Esophagus squamous epithelium (tissue), 5 donors: Measurements from ENCODE around the gene DBNL. TPM values are rescaled to one million over a fixed set of nuclear protein-coding genes. Genes with fewer than 3 reads are reported as not detected.

ENCODE experiments used
- DNase-seq: peaks from one replicate; lab custom pipeline; 2025; lab: John Stamatoyannopoulos, UW
- H3K27ac ChIP-seq, 4 donors: fragments of 200-600 bp; sonication (generic); one replicate each; pipeline ENCODE4 v1.5.1; 2016 to 2019; ENCODE audit warnings: mild to moderate bottlenecking in 1 of 4
- H3K27me3 ChIP-seq, 4 donors: fragments of 200-600 bp; sonication (generic); 1 replicate in 3 of 4; 2 replicates in 1 of 4; pipeline versions ENCODE4 v1.5.1 to v1.6.0; 2017 to 2021; ENCODE audit warnings: antibody characterized with exemption in 1 of 4
- H3K36me3 ChIP-seq, 3 donors: fragments of 200-600 bp; sonication (generic); one replicate each; pipeline ENCODE4 v1.5.1; 2016 to 2019
- H3K4me1 ChIP-seq, 3 donors: fragments of 200-600 bp; sonication (generic); one replicate each; pipeline ENCODE4 v1.5.1; 2017 to 2019
- H3K4me3 ChIP-seq, 4 donors: fragments of 200-600 bp; sonication (generic); 1 replicate in 3 of 4; 2 replicates in 1 of 4; pipeline ENCODE4 v1.5.1; 2016 to 2019; ENCODE audit warnings: mild to moderate bottlenecking in 2 of 4, moderate library complexity in 1 of 4
- H3K9me3 ChIP-seq, 3 donors: fragments of 200-600 bp; sonication (generic); one replicate each; pipeline ENCODE4 v1.5.1; 2016 to 2019
- POLR2A ChIP-seq, 4 donors: fragments of 450-650 bp; IDR thresholded peaks; one replicate each; pipeline ENCODE4 v1.6.1; 2017; ENCODE audit warnings: antibody characterized with exemption in 4 of 4, mild to moderate bottlenecking in 4 of 4, moderate library complexity in 3 of 4
- WGBS, 2 donors: methylation state at CpG; one replicate each; pipeline ENCODE4 v1.1.5; 2018; 5-methylcytosine and 5-hydroxymethylcytosine counted together
- intact Hi-C: fragments of 100-400 bp; cut with DNase I; formaldehyde crosslinking; loops from one replicate; pipeline ENCODE4 v1.15.0; 2022
- total RNA-seq, 4 donors: library from RNA; depleted of rRNA; stranded (reverse); fragments of >200 nt; gene quantifications; one replicate each; pipeline ENCODE4 v1.1.0, GENCODE V29; 2016
- TF ChIP-seq, protein P1 (sequence below), 6 experiments: fragments of 450-650 bp in 4 of 6; fragments of 200-600 bp in 2 of 6; sonication (generic) in 2 of 6; IDR thresholded peaks; one replicate each; pipeline ENCODE4 v1.5.1; 2016 to 2019; ENCODE audit warnings: antibody characterized with exemption in 6 of 6, mild to moderate bottlenecking in 4 of 6, moderate library complexity in 4 of 6
- donor health status: DM: yes; HTN: yes; CAD: no.

DBNL gene
- total RNA-seq, 4 donors from 2014 or later: 185 to 337 (median 225) TPM

DNA sequence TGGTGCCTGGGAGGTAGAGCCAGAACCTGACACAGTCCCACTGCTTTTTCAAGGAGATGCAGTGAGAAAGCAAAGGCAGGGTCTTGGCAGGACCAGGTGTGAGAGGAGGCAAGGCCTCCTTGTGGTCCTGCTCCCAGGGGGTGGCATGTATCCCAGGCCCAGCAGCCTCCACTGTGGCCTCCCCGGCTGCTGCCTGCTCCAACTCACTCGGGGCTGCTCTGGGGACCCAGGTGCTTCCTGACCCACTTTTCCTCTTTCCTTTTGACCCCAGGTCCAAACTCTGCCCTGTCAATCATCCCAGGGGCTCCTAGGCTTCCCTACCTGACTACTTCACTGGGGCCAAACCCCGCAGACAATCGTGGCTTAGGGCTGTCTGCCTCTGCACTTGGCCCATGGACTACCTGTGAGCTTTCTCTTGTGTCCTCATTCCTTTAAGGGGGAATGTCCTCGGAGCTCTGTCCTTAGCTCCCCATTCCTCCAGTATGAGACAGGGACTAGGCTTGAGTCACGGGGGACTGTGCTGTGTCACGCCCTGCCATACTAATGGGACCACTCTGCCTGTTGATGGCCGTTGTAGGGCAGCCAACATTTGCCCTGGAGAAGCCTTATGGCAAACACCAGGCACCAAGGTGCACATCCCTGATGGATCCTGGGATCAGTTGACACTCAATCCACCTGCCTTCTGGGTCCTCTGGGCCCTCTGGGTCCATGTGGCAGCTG, 58.5 kb downstream of the DBNL start:
- TF ChIP-seq, protein P1, sequence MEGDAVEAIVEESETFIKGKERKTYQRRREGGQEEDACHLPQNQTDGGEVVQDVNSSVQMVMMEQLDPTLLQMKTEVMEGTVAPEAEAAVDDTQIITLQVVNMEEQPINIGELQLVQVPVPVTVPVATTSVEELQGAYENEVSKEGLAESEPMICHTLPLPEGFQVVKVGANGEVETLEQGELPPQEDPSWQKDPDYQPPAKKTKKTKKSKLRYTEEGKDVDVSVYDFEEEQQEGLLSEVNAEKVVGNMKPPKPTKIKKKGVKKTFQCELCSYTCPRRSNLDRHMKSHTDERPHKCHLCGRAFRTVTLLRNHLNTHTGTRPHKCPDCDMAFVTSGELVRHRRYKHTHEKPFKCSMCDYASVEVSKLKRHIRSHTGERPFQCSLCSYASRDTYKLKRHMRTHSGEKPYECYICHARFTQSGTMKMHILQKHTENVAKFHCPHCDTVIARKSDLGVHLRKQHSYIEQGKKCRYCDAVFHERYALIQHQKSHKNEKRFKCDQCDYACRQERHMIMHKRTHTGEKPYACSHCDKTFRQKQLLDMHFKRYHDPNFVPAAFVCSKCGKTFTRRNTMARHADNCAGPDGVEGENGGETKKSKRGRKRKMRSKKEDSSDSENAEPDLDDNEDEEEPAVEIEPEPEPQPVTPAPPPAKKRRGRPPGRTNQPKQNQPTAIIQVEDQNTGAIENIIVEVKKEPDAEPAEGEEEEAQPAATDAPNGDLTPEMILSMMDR (IDR thresholded peaks at IDR 0.05): no peak
- no peak for TF ChIP-seq POLR2A (IDR thresholded peaks at IDR 0.05)
- no peak for DNase-seq
- Histone ChIP-seq H3K4me3 (no peak overlapping the region), H3K27ac (peak overlapping the region; percentile 47 to 92 (median 88)), H3K4me1 (peaks cover 11 to 80% (median 63%) of the 10 kb centered on the region in 3 donors), H3K36me3 (peaks cover 0 to 14% (median 0%) of the 10 kb centered on the region in 3 donors), H3K27me3 (peaks cover 0 to 28% (median 0%) of the 10 kb centered on the region in 4 donors), H3K9me3 (no peaks in the 10 kb centered on the region)
- intact Hi-C loops: no loop called here
- 53 to 73% methylated on average over 4 to 7 of the region's 8 CpGs for WGBS, 2 donors

DNA sequence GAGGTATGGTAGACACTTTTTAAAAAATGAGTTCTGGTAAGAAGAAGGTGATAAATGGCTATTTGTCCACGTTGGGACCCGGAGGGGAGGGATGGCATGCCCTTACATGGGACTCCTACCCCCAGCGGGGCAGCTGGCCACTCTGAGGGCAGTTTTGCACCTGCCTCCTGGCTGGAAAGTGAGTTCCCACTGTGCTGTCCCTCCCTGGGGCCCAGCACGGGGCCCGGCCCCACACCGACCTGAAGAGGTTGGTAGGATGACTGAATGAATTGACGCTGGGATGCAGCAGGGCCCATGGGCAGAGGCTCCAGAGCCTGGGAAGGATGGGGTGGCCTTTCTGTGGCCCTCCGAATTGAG, 59.0 kb downstream of the DBNL start:
- Histone ChIP-seq H3K4me3 (peak overlapping the region in 3 of 4 donors; percentile 46 to 67 (median 63)), H3K9me3 (no peaks in the 10 kb centered on the region), H3K4me1 (peaks cover 11 to 85% (median 63%) of the 10 kb centered on the region in 3 donors), H3K27ac (peak overlapping the region; percentile 74 to 92 (median 88)), H3K36me3 (peaks cover 0 to 19% (median 0%) of the 10 kb centered on the region in 3 donors), H3K27me3 (peaks cover 0 to 28% (median 0%) of the 10 kb centered on the region in 4 donors)
- WGBS, 2 donors: 76 to 100% methylated on average over 1 to 5 of the region's 8 CpGs
- no peak for TF ChIP-seq POLR2A (IDR thresholded peaks at IDR 0.05)
- TF ChIP-seq, protein P1 (IDR thresholded peaks at IDR 0.05): no peak
- DNase-seq: no peak
- intact Hi-C loops: no loop called here

DNA sequence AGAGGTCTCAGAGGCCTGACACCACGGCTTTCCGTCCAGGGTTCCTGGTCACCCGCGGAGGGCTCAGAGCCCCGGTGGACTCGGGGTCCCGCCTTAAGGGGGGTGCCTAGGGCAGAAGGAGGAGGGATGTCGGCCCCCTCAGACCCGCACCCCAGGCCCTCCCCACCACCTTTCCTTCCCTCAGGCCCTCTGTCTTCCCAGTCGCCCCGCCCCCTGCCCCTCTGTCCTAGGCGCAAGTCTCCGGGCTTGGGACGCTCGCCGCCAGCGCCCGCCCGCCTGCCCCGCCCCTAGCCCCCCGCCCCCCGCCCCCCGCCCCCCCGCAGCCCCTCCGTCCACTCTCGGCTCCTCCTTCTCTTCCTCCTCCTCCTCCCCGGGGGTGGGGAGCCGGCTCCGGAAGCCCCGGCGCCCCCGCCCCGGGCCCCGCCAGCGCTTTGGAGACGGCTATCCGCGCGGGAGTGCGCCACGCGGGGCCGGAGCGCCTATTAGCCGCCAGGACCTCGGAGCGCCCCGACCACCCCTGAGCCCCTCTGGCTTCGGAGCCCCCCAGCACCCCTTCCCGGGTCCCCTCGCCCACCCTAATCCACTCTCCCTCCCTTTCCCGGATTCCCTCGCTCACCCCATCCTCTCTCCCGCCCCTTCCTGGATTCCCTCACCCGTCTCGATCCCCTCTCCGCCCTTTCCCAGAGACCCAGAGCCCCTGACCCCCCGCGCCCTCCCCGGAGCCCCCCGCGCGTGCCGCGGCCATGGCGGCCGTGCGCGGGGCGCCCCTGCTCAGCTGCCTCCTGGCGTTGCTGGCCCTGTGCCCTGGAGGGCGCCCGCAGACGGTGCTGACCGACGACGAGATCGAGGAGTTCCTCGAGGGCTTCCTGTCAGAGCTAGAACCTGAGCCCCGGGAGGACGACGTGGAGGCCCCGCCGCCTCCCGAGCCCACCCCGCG, 59.7 kb downstream of the DBNL start, which contains the start of gene AEBP1:
Gene AEBP1 (plus strand): TSS at position 423 of the 937 bp plus-strand sequence. CDS start 321 bp downstream, at position 744.
- WGBS, 2 donors: 48% methylated on average over 5 of the region's 87 CpGs; no CpG with 5 or more reads in 1 of the 2 donors
- H3K4me1 ChIP-seq: peaks cover 11 to 86% (median 63%) of the 10 kb centered on the region in 3 donors
- peak within 1 kb of the TSS; percentile 74 to 92 (median 88) for H3K27ac ChIP-seq
- DNase-seq: no peak
- peaks cover 0 to 25% (median 0%) of the 10 kb centered on the region in 3 donors for H3K36me3 ChIP-seq
- peaks cover 0 to 28% (median 0%) of the 10 kb centered on the region in 4 donors for H3K27me3 ChIP-seq
- H3K4me3 ChIP-seq: peak within 1 kb of the TSS; percentile 28 to 67 (median 54)
- intact Hi-C loops: no loop called here
- TF ChIP-seq POLR2A (IDR thresholded peaks at IDR 0.05): peak in 1 of 4 donors; percentile 33
- TF ChIP-seq, protein P1 (IDR thresholded peaks at IDR 0.05): no peak
- no peaks in the 10 kb centered on the region for H3K9me3 ChIP-seq

- no peak for DNase-seq
- intact Hi-C loops: no loop called here
- Histone ChIP-seq H3K27me3 (peaks cover 0 to 28% (median 0%) of the 10 kb centered on the region in 4 donors), H3K4me3 (peak overlapping the region; percentile 28 to 67 (median 54)), H3K27ac (peak overlapping the region; percentile 74 to 92 (median 88)), H3K4me1 (peaks cover 11 to 91% (median 63%) of the 10 kb centered on the region in 3 donors), H3K36me3 (peaks cover 0 to 35% (median 0%) of the 10 kb centered on the region in 3 donors), H3K9me3 (no peaks in the 10 kb centered on the region)
- 28 to 37% methylated on average over 4 to 6 of the region's 28 CpGs for WGBS, 2 donors
- TF ChIP-seq, protein P1 (IDR thresholded peaks at IDR 0.05): no peak
- no peak for TF ChIP-seq POLR2A (IDR thresholded peaks at IDR 0.05)
Measured at GRCh38 chr7:44104860-44105771, 60.6 kb downstream of the DBNL start.
